PC-9 (cell line): ENCODE data around the gene SPEN.

ENCODE experiments used
- CTCF ChIP-seq: fragments of 200-600 bp; sonication (generic); conservative IDR thresholded peaks from 2 replicates; pipeline ENCODE4 v1.6.1; 2017; ENCODE audit warnings: mixed run types, antibody characterized with exemption, mild to moderate bottlenecking, moderate library complexity
- EZH2 ChIP-seq: fragments of 200-600 bp; sonication (generic); IDR thresholded peaks from 2 replicates; pipeline ENCODE4 v1.8.0; 2017; ENCODE audit warnings: antibody characterized with exemption, low read depth

- TF ChIP-seq CTCF (no peak), EZH2 (no peak)
These were observed 96.4 kb downstream of the SPEN start for GRCh38 chr1:15943992-15944307.
